H9 (cell line): Measurements from ENCODE around the gene NUDT8. TPM values are rescaled to one million over a fixed set of nuclear protein-coding genes. Genes with fewer than 3 reads are reported as not detected.

Experiments used
- DNase-seq: peaks from one replicate; pipeline ENCODE4 v3.0.0-alpha.2; 2017
- H2AFZ ChIP-seq: one replicate; pipeline ENCODE4 v1.6.1; 2013; ENCODE audit warnings: mild to moderate bottlenecking, low read length, control low read depth, moderate library complexity
- H2AK5ac ChIP-seq: 2 replicates; pipeline ENCODE4 v1.6.1; 2013; ENCODE audit warnings: low read length, control low read depth, mixed read lengths; ENCODE audit not compliant: insufficient read length
- H2BK120ac ChIP-seq: one replicate; pipeline ENCODE4 v1.6.1; 2013; ENCODE audit warnings: low read depth, mild to moderate bottlenecking, low read length, control low read depth, inconsistent platforms; ENCODE audit not compliant: poor library complexity, severe bottlenecking
- H2BK12ac ChIP-seq: 2 replicates; pipeline ENCODE4 v1.6.1; 2013; ENCODE audit warnings: low read length, control low read depth, mixed read lengths, low read depth; ENCODE audit not compliant: insufficient read length
- H2BK15ac ChIP-seq: 2 replicates; pipeline ENCODE4 v1.6.1; 2013; ENCODE audit warnings: low read depth, low read length, control low read depth
- H2BK20ac ChIP-seq: one replicate; pipeline ENCODE4 v1.6.1; 2013; ENCODE audit warnings: low read depth, mild to moderate bottlenecking, low read length, control low read depth, inconsistent platforms; ENCODE audit not compliant: poor library complexity, severe bottlenecking
- H2BK5ac ChIP-seq: 2 replicates; pipeline ENCODE4 v1.6.1; 2013; ENCODE audit warnings: low read length, control low read depth, mixed read lengths; ENCODE audit not compliant: insufficient read length
- H3K14ac ChIP-seq: 2 replicates; pipeline ENCODE4 v1.6.1; 2013; ENCODE audit warnings: low read length, control low read depth; ENCODE audit not compliant: insufficient read depth
- H3K18ac ChIP-seq: 2 replicates; pipeline ENCODE4 v1.6.1; 2013; ENCODE audit warnings: low read depth, mild to moderate bottlenecking, mixed read lengths, low read length, control low read depth; ENCODE audit not compliant: insufficient read length
- H3K23ac ChIP-seq: 2 replicates; pipeline ENCODE4 v1.6.1; 2013; ENCODE audit warnings: low read length, control low read depth, mixed read lengths, low read depth; ENCODE audit not compliant: insufficient read length
- H3K23me2 ChIP-seq: 2 replicates; pipeline ENCODE4 v1.6.1; 2013; ENCODE audit warnings: low read depth, mild to moderate bottlenecking, mixed read lengths, low read length, control low read depth; ENCODE audit not compliant: insufficient read length, poor library complexity, severe bottlenecking
- H3K27ac ChIP-seq: 2 replicates; pipeline ENCODE4 v1.5.1; 2013; ENCODE audit warnings: low read length, control low read depth, mixed read lengths, low read depth; ENCODE audit not compliant: insufficient read length
- H3K27me3 ChIP-seq: 2 replicates; pipeline ENCODE4 v1.6.1; 2013; ENCODE audit warnings: low read length, control low read depth, inconsistent platforms; ENCODE audit not compliant: insufficient read depth
- H3K4ac ChIP-seq: 2 replicates; pipeline ENCODE4 v1.6.1; 2013; ENCODE audit warnings: low read depth, mild to moderate bottlenecking, control low read depth, inconsistent platforms, low read length, moderate library complexity
- H3K4me1 ChIP-seq: 2 replicates; pipeline ENCODE4 v1.6.1; 2013; ENCODE audit warnings: low read length, control low read depth, inconsistent platforms; ENCODE audit not compliant: insufficient read depth
- H3K4me2 ChIP-seq: 2 replicates; pipeline ENCODE4 v1.6.1; 2013; ENCODE audit warnings: low read length, control low read depth, mixed read lengths; ENCODE audit not compliant: insufficient read length, insufficient read depth
- H3K56ac ChIP-seq: 2 replicates; pipeline ENCODE4 v1.6.1; 2013; ENCODE audit warnings: low read depth, mild to moderate bottlenecking, mixed read lengths, low read length, control low read depth; ENCODE audit not compliant: insufficient read length
- H3K79me1 ChIP-seq: 2 replicates; pipeline ENCODE4 v1.6.1; 2013; ENCODE audit warnings: low read depth, mild to moderate bottlenecking, moderate library complexity, low read length, control low read depth, inconsistent platforms; ENCODE audit not compliant: insufficient read depth, poor library complexity, severe bottlenecking
- H3K79me2 ChIP-seq: 2 replicates; pipeline ENCODE4 v1.6.1; 2013; ENCODE audit warnings: low read length, control low read depth, inconsistent platforms; ENCODE audit not compliant: insufficient read depth
- H3K9ac ChIP-seq: 2 replicates; pipeline ENCODE4 v1.6.1; 2013; ENCODE audit warnings: low read length, control low read depth, mixed read lengths; ENCODE audit not compliant: insufficient read length; ENCODE audit errors: extremely low read depth
- H3K9me3 ChIP-seq: one replicate; pipeline ENCODE4 v1.6.1; 2013; ENCODE audit warnings: low read depth, low read length, inconsistent platforms; ENCODE audit not compliant: control insufficient read depth
- H3T11ph ChIP-seq: one replicate; pipeline ENCODE4 v1.6.1; 2013; ENCODE audit warnings: mild to moderate bottlenecking, low read length, control low read depth, inconsistent platforms
- H4K20me1 ChIP-seq: one replicate; pipeline ENCODE4 v1.6.1; 2013; ENCODE audit not compliant: control insufficient read depth, insufficient read length, insufficient read depth
- H4K5ac ChIP-seq: 2 replicates; pipeline ENCODE4 v1.6.1; 2013; ENCODE audit warnings: low read depth, mild to moderate bottlenecking, mixed read lengths, low read length, control low read depth; ENCODE audit not compliant: insufficient read length
- H4K8ac ChIP-seq: replicated peaks from 2 replicates; pipeline ENCODE4 v1.6.1; 2013; ENCODE audit warnings: low read length, control low read depth, mixed read lengths, low read depth; ENCODE audit not compliant: insufficient read length
- H4K91ac ChIP-seq: 2 replicates; pipeline ENCODE4 v1.6.1; 2013; ENCODE audit warnings: low read depth, mild to moderate bottlenecking, moderate library complexity, mixed read lengths, low read length, control low read depth; ENCODE audit not compliant: insufficient read length
- H3K27ac Mint-ChIP-seq, 3 experiments: 2 replicates in 2 of 3; 3 replicates in 1 of 3; pipeline ENCODE4 v1.8.0; 2020 to 2021; ENCODE audit warnings: mixed read lengths in 3 of 3, mild to moderate bottlenecking in 1 of 3, moderate library complexity in 1 of 3
- H3K27me3 Mint-ChIP-seq: 2 replicates; pipeline ENCODE4 v1.8.0; 2021; ENCODE audit warnings: low read depth, mild to moderate bottlenecking, moderate library complexity, mixed read lengths
- H3K36me3 Mint-ChIP-seq, 3 experiments: 2 replicates in 2 of 3; 3 replicates in 1 of 3; pipeline ENCODE4 v1.8.0; 2020 to 2021; ENCODE audit warnings: low read depth in 3 of 3, mixed read lengths in 3 of 3; ENCODE audit not compliant: insufficient read depth in 1 of 3
- H3K4me1 Mint-ChIP-seq, 2 experiments: 2 replicates each; pipeline ENCODE4 v1.8.0; 2020; ENCODE audit warnings: mixed read lengths in 2 of 2
- H3K4me3 Mint-ChIP-seq, 2 experiments: 2 replicates in 1 of 2; 3 replicates in 1 of 2; pipeline ENCODE4 v1.8.0; 2020 to 2021; ENCODE audit warnings: mild to moderate bottlenecking in 2 of 2, mixed read lengths in 2 of 2, moderate library complexity in 1 of 2
- H3K9me3 Mint-ChIP-seq, 2 experiments: 2 replicates in 1 of 2; 3 replicates in 1 of 2; pipeline ENCODE4 v1.8.0; 2020; ENCODE audit warnings: mild to moderate bottlenecking in 2 of 2, mixed read lengths in 2 of 2, moderate library complexity in 1 of 2
- WGBS: extraction: QIAGEN DNeasy Blood & Tissue Kit; methylation state at CpG from one replicate; pipeline ENCODE4 v1.1.7; 2013; ENCODE audit warnings: missing lambda C conversion rate, low lambda C conversion rate, mixed read lengths; ENCODE audit not compliant: insufficient read length; ENCODE audit errors: extremely low coverage; 5-methylcytosine and 5-hydroxymethylcytosine counted together
- total RNA-seq: library from RNA; stranded (reverse); gene quantifications from 2 replicates; pipeline ENCODE4 v1.2.1, GENCODE V29; 2021
- TF ChIP-seq, protein P1 (sequence below): fragments of 200-600 bp; sonication (generic); conservative IDR thresholded peaks from 3 replicates; pipeline ENCODE4 v1.8.0; 2021; ENCODE audit warnings: antibody characterized with exemption, mild to moderate bottlenecking

Gene NUDT8
- total RNA-seq, 1 experiment from 2014 or later, result 6.5 TPM

DNA sequence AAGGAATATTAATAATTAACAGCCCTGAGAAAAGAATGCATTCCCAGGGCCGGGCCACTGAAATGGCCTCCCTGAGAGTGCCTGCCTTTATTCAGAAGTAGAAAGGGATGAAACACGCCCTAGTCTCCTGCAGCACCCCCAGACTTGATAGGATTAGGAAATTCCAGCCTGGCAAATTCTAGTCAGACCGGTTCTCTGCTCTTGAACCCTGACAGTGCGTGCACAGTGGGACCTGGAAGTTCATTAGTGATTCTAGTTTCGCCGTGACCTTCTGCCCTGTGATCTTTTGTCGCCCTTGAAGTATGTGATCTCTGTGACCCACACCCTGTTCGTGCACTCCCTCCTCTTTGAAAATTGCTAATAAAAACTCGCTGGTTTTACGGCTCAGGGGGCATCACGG is 48.3 kb downstream of the NUDT8 start:
- peak; percentile 62 for DNase-seq

More for the DNA sequence above, 48.3 kb downstream of the NUDT8 start:
- Histone ChIP-seq H3K79me1 (no peaks in the 10 kb centered on the region), H2BK12ac (no peak overlapping the region), H3T11ph (no peak overlapping the region), H2BK15ac (no peak overlapping the region), H3K56ac (no peak overlapping the region), H4K8ac (no peak overlapping the region), H2AK5ac (no peak overlapping the region), H3K27me3 (no peaks in the 10 kb centered on the region), H3K9ac (no peak overlapping the region), H3K4me1 (peaks cover 3% of the 10 kb centered on the region; the same call in 1 of the 2 replicates), H2BK5ac (no peak overlapping the region), H3K27ac (no peak overlapping the region), H3K4me2 (peak overlapping the region; percentile 45), H2BK120ac (no peak overlapping the region), H3K18ac (no peak overlapping the region), H3K9me3 (no peaks in the 10 kb centered on the region), H3K79me2 (peaks cover 5% of the 10 kb centered on the region; the same call in 1 of the 2 replicates), H3K23ac (no peak overlapping the region), H4K20me1 (no peaks in the 10 kb centered on the region), H2BK20ac (no peak overlapping the region), H3K4ac (no peak overlapping the region), H4K91ac (no peak overlapping the region), H2AFZ (no peak overlapping the region), H4K5ac (no peak overlapping the region), H3K14ac (no peak overlapping the region), H3K23me2 (peaks cover 8% of the 10 kb centered on the region)
- peaks cover 58 to 62% of the 10 kb centered on the region in 2 experiments for H3K4me1 Mint-ChIP-seq
- TF ChIP-seq, protein P1, sequence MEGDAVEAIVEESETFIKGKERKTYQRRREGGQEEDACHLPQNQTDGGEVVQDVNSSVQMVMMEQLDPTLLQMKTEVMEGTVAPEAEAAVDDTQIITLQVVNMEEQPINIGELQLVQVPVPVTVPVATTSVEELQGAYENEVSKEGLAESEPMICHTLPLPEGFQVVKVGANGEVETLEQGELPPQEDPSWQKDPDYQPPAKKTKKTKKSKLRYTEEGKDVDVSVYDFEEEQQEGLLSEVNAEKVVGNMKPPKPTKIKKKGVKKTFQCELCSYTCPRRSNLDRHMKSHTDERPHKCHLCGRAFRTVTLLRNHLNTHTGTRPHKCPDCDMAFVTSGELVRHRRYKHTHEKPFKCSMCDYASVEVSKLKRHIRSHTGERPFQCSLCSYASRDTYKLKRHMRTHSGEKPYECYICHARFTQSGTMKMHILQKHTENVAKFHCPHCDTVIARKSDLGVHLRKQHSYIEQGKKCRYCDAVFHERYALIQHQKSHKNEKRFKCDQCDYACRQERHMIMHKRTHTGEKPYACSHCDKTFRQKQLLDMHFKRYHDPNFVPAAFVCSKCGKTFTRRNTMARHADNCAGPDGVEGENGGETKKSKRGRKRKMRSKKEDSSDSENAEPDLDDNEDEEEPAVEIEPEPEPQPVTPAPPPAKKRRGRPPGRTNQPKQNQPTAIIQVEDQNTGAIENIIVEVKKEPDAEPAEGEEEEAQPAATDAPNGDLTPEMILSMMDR, result no peak
- peaks cover 18 to 23% (median 18%) of the 10 kb centered on the region in 3 experiments for H3K36me3 Mint-ChIP-seq
- H3K27me3 Mint-ChIP-seq, result peaks cover 22% of the 10 kb centered on the region
- H3K4me3 Mint-ChIP-seq, result peak overlapping the region; percentile 57 to 73
- WGBS, result no CpG with 5 or more reads among the region's 11 CpGs
- H3K9me3 Mint-ChIP-seq, result peaks cover 0 to 5% of the 10 kb centered on the region in 2 experiments; a peak in 2 of 5 replicates
- H3K27ac Mint-ChIP-seq, result peak overlapping the region; percentile 73 to 95 (median 92); a peak in 5 of 7 replicates
